Ishikawa (cell line): Measurements from ENCODE around the gene KCNQ1.

Source experiments
- TF ChIP-seq, protein P1 (sequence below): IDR thresholded peaks from 2 replicates; pipeline ENCODE4 v1.6.1; 2012; ENCODE audit warnings: low read depth, mild to moderate bottlenecking
- TF ChIP-seq, protein P2 (sequence below): IDR thresholded peaks from 2 replicates; pipeline ENCODE4 v1.6.1; 2012

DNA sequence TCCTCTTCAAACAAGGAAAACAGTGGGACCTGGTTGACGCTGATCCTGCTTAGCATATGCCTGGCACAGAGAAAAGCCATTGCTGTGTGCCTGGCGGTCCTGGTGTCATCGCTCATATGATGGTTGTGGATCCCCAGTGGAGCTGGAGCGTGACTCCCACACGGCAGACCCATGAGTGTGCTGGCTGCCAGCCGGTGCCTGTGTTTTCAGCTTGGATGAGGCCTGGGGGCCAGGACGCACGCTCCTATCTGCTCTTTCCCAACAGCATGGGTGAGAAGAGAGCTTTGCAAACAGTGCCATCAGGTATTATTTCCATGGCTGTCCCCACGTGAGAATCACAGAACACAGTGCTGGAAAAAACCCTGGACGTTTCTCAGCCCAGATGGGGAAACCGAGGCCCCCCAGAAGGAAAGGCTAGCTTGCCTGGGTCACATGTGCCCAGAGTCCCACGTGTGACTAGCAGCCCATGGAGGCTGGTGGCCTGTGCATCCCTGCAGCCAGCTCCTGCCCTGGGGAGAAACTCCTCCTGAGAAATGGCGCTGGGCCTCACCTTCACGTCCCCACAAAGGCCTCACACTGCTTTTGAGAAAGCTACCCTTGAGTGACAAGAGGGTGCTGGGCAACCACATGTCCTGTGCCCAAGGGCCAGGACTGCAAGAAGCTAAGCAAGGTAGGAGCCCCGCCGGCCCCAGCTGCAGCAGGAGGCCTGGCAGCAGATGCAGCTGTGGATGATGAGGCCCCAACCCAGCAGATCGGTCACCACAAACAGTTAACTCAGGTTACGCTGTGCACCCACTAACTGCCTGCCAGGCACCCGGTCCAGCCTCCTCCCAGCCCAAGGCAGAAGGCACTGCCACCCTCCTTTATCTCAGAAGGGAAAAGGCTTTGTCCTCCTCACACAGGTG is 436.5 kb downstream of the KCNQ1 start:
- TF ChIP-seq, protein P1, sequence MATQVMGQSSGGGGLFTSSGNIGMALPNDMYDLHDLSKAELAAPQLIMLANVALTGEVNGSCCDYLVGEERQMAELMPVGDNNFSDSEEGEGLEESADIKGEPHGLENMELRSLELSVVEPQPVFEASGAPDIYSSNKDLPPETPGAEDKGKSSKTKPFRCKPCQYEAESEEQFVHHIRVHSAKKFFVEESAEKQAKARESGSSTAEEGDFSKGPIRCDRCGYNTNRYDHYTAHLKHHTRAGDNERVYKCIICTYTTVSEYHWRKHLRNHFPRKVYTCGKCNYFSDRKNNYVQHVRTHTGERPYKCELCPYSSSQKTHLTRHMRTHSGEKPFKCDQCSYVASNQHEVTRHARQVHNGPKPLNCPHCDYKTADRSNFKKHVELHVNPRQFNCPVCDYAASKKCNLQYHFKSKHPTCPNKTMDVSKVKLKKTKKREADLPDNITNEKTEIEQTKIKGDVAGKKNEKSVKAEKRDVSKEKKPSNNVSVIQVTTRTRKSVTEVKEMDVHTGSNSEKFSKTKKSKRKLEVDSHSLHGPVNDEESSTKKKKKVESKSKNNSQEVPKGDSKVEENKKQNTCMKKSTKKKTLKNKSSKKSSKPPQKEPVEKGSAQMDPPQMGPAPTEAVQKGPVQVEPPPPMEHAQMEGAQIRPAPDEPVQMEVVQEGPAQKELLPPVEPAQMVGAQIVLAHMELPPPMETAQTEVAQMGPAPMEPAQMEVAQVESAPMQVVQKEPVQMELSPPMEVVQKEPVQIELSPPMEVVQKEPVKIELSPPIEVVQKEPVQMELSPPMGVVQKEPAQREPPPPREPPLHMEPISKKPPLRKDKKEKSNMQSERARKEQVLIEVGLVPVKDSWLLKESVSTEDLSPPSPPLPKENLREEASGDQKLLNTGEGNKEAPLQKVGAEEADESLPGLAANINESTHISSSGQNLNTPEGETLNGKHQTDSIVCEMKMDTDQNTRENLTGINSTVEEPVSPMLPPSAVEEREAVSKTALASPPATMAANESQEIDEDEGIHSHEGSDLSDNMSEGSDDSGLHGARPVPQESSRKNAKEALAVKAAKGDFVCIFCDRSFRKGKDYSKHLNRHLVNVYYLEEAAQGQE: no peak
- TF ChIP-seq, protein P2, sequence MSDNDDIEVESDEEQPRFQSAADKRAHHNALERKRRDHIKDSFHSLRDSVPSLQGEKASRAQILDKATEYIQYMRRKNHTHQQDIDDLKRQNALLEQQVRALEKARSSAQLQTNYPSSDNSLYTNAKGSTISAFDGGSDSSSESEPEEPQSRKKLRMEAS: no peak
